ENCODE measurements around the gene RASAL3. TPM values are rescaled to one million over a fixed set of nuclear protein-coding genes. Genes with fewer than 3 reads are reported as not detected.

RASAL3 gene
- total RNA-seq, 1 donor from 2014 or later, result 0.14 TPM

- no peak for TF ChIP-seq CTCF (IDR thresholded peaks at IDR 0.05; ENCODE audit: insufficient read depth, low read depth, low read length)
- no peak for TF ChIP-seq EZH2 (IDR thresholded peaks at IDR 0.05; ENCODE audit: insufficient read depth, low read length)
These were observed 428 bp downstream of the RASAL3 start for GRCh38 chr19:15463861-15464371.

GRCh38 chr19:15461694-15462093, 2.6 kb downstream of the RASAL3 start:
- H3K27ac ChIP-seq (ENCODE audit: low read depth, low read length), result no peak overlapping the region
- Mint-ChIP-seq H3K4me1 (ENCODE audit: low read depth, unreplicated experiment) (no peaks in the 10 kb centered on the region), H3K27me3 (ENCODE audit: low read depth, unreplicated experiment) (peaks cover 43% of the 10 kb centered on the region), H3K4me3 (ENCODE audit: unreplicated experiment) (no peak overlapping the region), H3K9me3 (ENCODE audit: unreplicated experiment) (no peaks in the 10 kb centered on the region), H3K27ac (ENCODE audit: unreplicated experiment) (no peak overlapping the region), H3K36me3 (ENCODE audit: low read depth, unreplicated experiment) (no peaks in the 10 kb centered on the region)
- no peaks in the 10 kb centered on the region for H3K4me1 ChIP-seq (ENCODE audit: insufficient read depth, low read length)
- DNase-seq (ENCODE audit: low read depth) (no peak), FAIRE-seq (no peak)
- H3K4me2 ChIP-seq (ENCODE audit: low read length), result no peak overlapping the region
- no peak overlapping the region for H3K9ac ChIP-seq (ENCODE audit: low read length)
- H3K36me3 ChIP-seq (ENCODE audit: insufficient read depth, low read length), result no peaks in the 10 kb centered on the region
- no peak overlapping the region for H2AFZ ChIP-seq (ENCODE audit: low read depth, low read length)
- H4K20me1 ChIP-seq (ENCODE audit: insufficient read depth, low read length), result no peaks in the 10 kb centered on the region
- TF ChIP-seq CTCF (IDR thresholded peaks at IDR 0.05; ENCODE audit: insufficient read depth, low read depth, low read length) (no peak), EZH2 (IDR thresholded peaks at IDR 0.05; ENCODE audit: insufficient read depth, low read length) (no peak)
- H3K27me3 ChIP-seq (ENCODE audit: insufficient read depth, low read length), result peaks cover 8% of the 10 kb centered on the region
- no peaks in the 10 kb centered on the region for H3K79me2 ChIP-seq (ENCODE audit: insufficient read depth, low read length)
- H3K9me3 ChIP-seq (ENCODE audit: insufficient read depth, low read depth, low read length), result no peaks in the 10 kb centered on the region
- H3K4me3 ChIP-seq (ENCODE audit: insufficient read depth, low read depth, low read length), result no peak overlapping the region

More at GRCh38 chr19:15463861-15464371, 428 bp downstream of the RASAL3 start:
- no peaks in the 10 kb centered on the region for H3K79me2 ChIP-seq (ENCODE audit: insufficient read depth, low read length)
- no peaks in the 10 kb centered on the region for H3K36me3 Mint-ChIP-seq (ENCODE audit: low read depth, unreplicated experiment)
- no peak overlapping the region for H3K27ac Mint-ChIP-seq (ENCODE audit: unreplicated experiment)
- H2AFZ ChIP-seq (ENCODE audit: low read depth, low read length), result no peak overlapping the region
- FAIRE-seq, result no peak
- no peak for DNase-seq (ENCODE audit: low read depth)
- H3K4me3 ChIP-seq (ENCODE audit: insufficient read depth, low read depth, low read length), result no peak overlapping the region
- peaks cover 3% of the 10 kb centered on the region for H3K9me3 Mint-ChIP-seq (ENCODE audit: unreplicated experiment)
- no peak overlapping the region for H3K9ac ChIP-seq (ENCODE audit: low read length)
- peaks cover 7% of the 10 kb centered on the region for H3K4me1 ChIP-seq (ENCODE audit: insufficient read depth, low read length)
- H3K27ac ChIP-seq (ENCODE audit: low read depth, low read length), result no peak overlapping the region
- H3K27me3 Mint-ChIP-seq (ENCODE audit: low read depth, unreplicated experiment), result peaks cover 57% of the 10 kb centered on the region
- H3K36me3 ChIP-seq (ENCODE audit: insufficient read depth, low read length), result no peaks in the 10 kb centered on the region
- no peaks in the 10 kb centered on the region for H3K4me1 Mint-ChIP-seq (ENCODE audit: low read depth, unreplicated experiment)
- peaks cover 4% of the 10 kb centered on the region for H3K9me3 ChIP-seq (ENCODE audit: insufficient read depth, low read depth, low read length)
- no peak overlapping the region for H3K4me2 ChIP-seq (ENCODE audit: low read length)
- no peak overlapping the region for H3K4me3 Mint-ChIP-seq (ENCODE audit: unreplicated experiment)
- H3K27me3 ChIP-seq (ENCODE audit: insufficient read depth, low read length), result peaks cover 11% of the 10 kb centered on the region
- no peaks in the 10 kb centered on the region for H4K20me1 ChIP-seq (ENCODE audit: insufficient read depth, low read length)

GRCh38 chr19:15457701-15458484, 6.5 kb downstream of the RASAL3 start:
- Histone ChIP-seq H3K4me3 (ENCODE audit: insufficient read depth, low read depth, low read length) (no peak overlapping the region), H4K20me1 (ENCODE audit: insufficient read depth, low read length) (no peaks in the 10 kb centered on the region), H2AFZ (ENCODE audit: low read depth, low read length) (no peak overlapping the region), H3K36me3 (ENCODE audit: insufficient read depth, low read length) (no peaks in the 10 kb centered on the region), H3K79me2 (ENCODE audit: insufficient read depth, low read length) (no peaks in the 10 kb centered on the region), H3K9me3 (ENCODE audit: insufficient read depth, low read depth, low read length) (no peaks in the 10 kb centered on the region), H3K4me1 (ENCODE audit: insufficient read depth, low read length) (peaks cover 2% of the 10 kb centered on the region), H3K27me3 (ENCODE audit: insufficient read depth, low read length) (peaks cover 24% of the 10 kb centered on the region), H3K27ac (ENCODE audit: low read depth, low read length) (no peak overlapping the region), H3K4me2 (ENCODE audit: low read length) (peak overlapping the region; percentile 55), H3K9ac (ENCODE audit: low read length) (no peak overlapping the region)
- TF ChIP-seq EZH2 (IDR thresholded peaks at IDR 0.05; ENCODE audit: insufficient read depth, low read length) (peak; percentile 87), CTCF (IDR thresholded peaks at IDR 0.05; ENCODE audit: insufficient read depth, low read depth, low read length) (no peak)
- Mint-ChIP-seq H3K4me3 (ENCODE audit: unreplicated experiment) (no peak overlapping the region), H3K36me3 (ENCODE audit: low read depth, unreplicated experiment) (peaks cover 2% of the 10 kb centered on the region), H3K27ac (ENCODE audit: unreplicated experiment) (no peak overlapping the region), H3K9me3 (ENCODE audit: unreplicated experiment) (peaks cover 5% of the 10 kb centered on the region), H3K27me3 (ENCODE audit: low read depth, unreplicated experiment) (peaks cover 69% of the 10 kb centered on the region), H3K4me1 (ENCODE audit: low read depth, unreplicated experiment) (no peaks in the 10 kb centered on the region)
- DNase-seq (ENCODE audit: low read depth) (no peak), FAIRE-seq (no peak)
